ENCODE results near the gene ST7L. TPM values are rescaled to one million over a fixed set of nuclear protein-coding genes. Genes with fewer than 3 reads are reported as not detected.

The ST7L gene
- total and polyA plus RNA-seq, 7 donors: 9.0 to 13.7 (median 12.1) TPM

DNA sequence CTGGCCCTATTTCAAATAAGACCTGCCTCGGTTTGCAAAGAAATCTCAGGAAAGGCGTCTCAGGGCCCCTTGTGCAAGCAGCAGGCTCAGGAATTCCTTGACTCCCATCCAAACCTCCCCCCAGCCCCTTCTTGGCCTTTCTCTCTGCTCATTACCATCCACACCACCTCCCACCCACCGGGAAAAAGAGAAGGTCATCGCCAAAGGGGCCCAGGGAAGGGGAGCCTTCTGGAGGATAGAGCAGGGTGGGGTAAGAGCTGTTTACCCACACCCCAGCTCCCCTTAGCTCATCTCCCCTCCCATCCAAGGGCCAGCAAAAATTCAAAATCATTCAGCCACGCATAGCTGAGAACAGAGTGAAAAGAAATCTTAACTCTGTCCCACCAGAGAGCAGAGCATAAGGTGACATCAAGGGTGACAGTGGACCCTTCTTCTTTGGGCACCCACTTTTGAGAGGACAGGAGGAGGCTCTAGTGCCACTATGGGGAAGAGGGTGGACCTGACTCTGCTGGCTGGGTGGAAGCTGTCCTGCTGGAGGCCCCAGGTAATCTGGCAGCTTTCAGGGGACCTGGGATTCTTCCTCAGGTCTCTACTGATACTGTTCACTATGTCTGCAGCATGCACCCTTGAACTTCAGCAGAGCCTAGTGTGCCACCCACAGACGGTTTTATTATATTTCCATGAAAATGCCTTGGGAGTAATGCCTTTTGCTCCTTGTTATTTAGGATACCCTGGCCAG is 114.1 kb downstream of the ST7L start:
- H3K4me1 ChIP-seq: peaks cover 22% of the 10 kb centered on the region
- H3K27me3 ChIP-seq (ENCODE audit: insufficient read depth in 3 of 3, low read length in 2 of 3): peaks cover 0 to 77% (median 19%) of the 10 kb centered on the region in 3 donors
- no peak for DNase-seq
- H3K36me3 ChIP-seq (ENCODE audit: insufficient read depth in 1 of 2, low read depth in 1 of 2): no peaks in the 10 kb centered on the region
- intact Hi-C loops (cut with DNase I): loop anchor here in 1 of 2 donors (5.0 kb wide), 1 partner anchor 202 kb away; the partner anchor contains the start of gene RHOC
- no peaks in the 10 kb centered on the region for H3K9me3 ChIP-seq
- TF ChIP-seq, protein P1, sequence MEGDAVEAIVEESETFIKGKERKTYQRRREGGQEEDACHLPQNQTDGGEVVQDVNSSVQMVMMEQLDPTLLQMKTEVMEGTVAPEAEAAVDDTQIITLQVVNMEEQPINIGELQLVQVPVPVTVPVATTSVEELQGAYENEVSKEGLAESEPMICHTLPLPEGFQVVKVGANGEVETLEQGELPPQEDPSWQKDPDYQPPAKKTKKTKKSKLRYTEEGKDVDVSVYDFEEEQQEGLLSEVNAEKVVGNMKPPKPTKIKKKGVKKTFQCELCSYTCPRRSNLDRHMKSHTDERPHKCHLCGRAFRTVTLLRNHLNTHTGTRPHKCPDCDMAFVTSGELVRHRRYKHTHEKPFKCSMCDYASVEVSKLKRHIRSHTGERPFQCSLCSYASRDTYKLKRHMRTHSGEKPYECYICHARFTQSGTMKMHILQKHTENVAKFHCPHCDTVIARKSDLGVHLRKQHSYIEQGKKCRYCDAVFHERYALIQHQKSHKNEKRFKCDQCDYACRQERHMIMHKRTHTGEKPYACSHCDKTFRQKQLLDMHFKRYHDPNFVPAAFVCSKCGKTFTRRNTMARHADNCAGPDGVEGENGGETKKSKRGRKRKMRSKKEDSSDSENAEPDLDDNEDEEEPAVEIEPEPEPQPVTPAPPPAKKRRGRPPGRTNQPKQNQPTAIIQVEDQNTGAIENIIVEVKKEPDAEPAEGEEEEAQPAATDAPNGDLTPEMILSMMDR (IDR thresholded peaks at IDR 0.05): no peak
- H3K27ac ChIP-seq: no peak overlapping the region
- no peak overlapping the region for H3K4me3 ChIP-seq
- WGBS, 3 donors: 59 to 74% (median 64%) methylated on average over 6 of the region's 6 CpGs
- ATAC-seq: no peak

DNA sequence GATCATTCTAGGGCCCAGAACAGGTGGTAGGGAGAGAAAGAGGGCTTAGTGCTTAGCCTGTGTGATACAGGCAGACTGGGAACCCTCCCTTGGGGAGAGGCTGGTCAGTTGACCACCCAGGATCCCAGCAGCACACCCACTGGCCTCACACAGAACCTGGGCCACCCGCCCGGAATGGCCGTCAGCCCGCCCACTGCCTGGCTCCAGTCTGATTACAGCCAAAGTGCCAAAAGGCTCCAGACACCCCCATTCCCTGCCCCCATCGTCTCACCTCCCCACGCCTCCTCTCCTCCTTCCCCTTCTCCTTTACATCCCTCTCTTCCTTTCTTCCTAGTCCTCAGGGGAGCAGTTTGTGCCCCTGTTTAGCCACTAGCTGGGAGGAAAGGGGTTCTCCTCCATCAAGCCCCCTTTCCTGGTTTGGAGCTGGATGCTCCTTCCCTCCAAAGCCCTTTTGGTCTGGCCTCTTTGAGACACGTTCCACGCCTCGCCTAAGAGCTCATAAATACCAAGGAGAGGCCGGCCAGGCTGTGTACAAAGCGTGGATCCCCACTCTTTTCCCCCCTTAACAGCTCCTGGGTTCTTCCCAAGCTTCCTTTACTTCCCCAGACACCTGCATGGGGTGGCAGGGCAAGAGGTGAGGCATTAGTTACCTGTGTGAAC is 114.8 kb downstream of the ST7L start:
- Histone ChIP-seq H3K4me1 (peaks cover 22% of the 10 kb centered on the region), H3K27me3 (ENCODE audit: insufficient read depth in 3 of 3, low read length in 2 of 3) (peaks cover 0 to 72% (median 19%) of the 10 kb centered on the region in 3 donors), H3K27ac (no peak overlapping the region), H3K9me3 (no peaks in the 10 kb centered on the region), H3K36me3 (ENCODE audit: insufficient read depth in 1 of 2, low read depth in 1 of 2) (no peaks in the 10 kb centered on the region), H3K4me3 (no peak overlapping the region)
- ATAC-seq (no peak), DNase-seq (no peak)
- TF ChIP-seq, protein P1 (IDR thresholded peaks at IDR 0.05): no peak
- 64 to 76% (median 72%) methylated on average over 11 of the region's 11 CpGs for WGBS, 3 donors
- intact Hi-C loops (cut with DNase I): loop anchor here in 1 of 2 donors (5.0 kb wide), 1 partner anchor 203 kb away; the partner anchor contains the start of gene RHOC

DNA sequence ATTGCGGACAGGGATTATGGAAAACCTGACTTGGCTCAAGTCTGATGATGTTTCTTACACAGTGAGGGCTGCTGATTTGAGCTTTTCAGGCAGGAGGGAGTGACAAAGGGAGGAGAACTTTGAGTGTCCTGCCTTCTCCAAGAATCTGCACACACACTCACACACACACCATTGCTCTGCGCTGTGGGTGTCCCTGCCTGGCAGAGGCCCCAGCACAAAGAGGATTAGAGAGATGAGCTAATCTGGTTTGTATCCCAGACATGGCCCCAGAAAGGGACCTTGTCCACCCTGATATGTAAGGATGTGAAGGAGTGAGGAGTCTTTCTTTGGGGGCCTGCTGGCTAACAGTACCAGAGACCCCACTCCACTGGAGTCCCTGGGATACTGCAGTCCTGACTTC is 116.1 kb downstream of the ST7L start:
- no peaks in the 10 kb centered on the region for H3K9me3 ChIP-seq
- H3K27me3 ChIP-seq (ENCODE audit: insufficient read depth in 3 of 3, low read length in 2 of 3): peaks cover 0 to 60% (median 10%) of the 10 kb centered on the region in 3 donors
- intact Hi-C loops (cut with DNase I): loop anchor here (2.0 to 5.0 kb wide), 2 partner anchors 204 to 206 kb away; partner anchors contain the start of gene RHOC (in 1 of the 2)
- DNase-seq: no peak
- H3K4me1 ChIP-seq: peaks cover 12% of the 10 kb centered on the region
- no peak overlapping the region for H3K4me3 ChIP-seq
- no peaks in the 10 kb centered on the region for H3K36me3 ChIP-seq (ENCODE audit: insufficient read depth in 1 of 2, low read depth in 1 of 2)
- no peak overlapping the region for H3K27ac ChIP-seq
- TF ChIP-seq, protein P1 (IDR thresholded peaks at IDR 0.05): no peak
- WGBS, 3 donors: 58 to 66% (median 66%) methylated on average over 2 of the region's 2 CpGs
- ATAC-seq: no peak

DNA sequence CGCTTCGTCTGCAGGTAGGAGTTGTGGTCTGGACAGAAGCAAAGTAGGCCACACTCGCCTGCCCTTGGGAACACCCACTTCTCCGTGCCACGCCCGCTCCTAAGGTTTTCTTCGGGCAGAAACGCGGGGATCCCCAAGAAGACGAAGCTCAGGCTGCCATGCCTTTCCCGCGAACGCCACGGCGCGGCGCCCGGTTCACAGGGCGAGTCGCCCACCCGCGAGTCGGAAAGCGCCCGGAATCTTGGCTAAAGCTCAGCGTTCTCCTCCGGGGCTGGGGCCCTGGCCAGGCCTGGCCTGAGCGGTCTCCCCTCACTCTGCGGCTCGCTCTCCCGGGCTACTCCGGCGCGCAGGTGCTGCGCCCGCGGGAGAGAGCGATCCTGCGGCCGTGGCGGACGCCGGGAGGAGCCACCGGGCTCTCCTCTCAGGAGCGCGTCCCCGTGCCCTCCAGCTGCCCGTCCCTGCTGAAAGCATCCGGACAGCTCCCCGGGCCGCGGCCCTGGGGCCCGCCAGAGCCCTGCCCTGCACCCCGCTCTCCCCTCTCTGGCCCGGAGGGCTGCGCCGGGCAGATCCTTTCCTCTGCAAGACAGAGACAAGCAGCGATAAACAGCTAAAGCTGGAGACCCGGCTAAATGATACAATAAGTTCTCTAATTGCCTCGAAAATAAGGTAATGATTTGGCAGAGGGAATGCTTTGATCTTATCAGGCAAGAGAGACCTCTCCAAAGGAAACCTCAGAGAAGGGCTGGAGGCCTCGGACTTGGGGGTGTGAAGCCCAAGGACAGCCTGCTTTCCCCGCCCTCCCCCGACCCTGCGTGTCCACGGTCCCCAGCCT is 116.9 kb downstream of the ST7L start:
- ATAC-seq (peak; percentile 77 to 94 (median 81)), DNase-seq (peak; percentile 72 to 77)
- 4% methylated on average over 58 to 65 of the region's 65 CpGs for WGBS, 3 donors
- Histone ChIP-seq H3K27ac (no peak overlapping the region), H3K4me3 (peak overlapping the region; percentile 72), H3K36me3 (ENCODE audit: insufficient read depth in 1 of 2, low read depth in 1 of 2) (no peaks in the 10 kb centered on the region), H3K27me3 (ENCODE audit: insufficient read depth in 3 of 3, low read length in 2 of 3) (peaks cover 0 to 52% (median 7%) of the 10 kb centered on the region in 3 donors), H3K4me1 (peaks cover 9% of the 10 kb centered on the region), H3K9me3 (no peaks in the 10 kb centered on the region)
- TF ChIP-seq, protein P1 (IDR thresholded peaks at IDR 0.05): peak; percentile 54
- intact Hi-C loops (cut with DNase I): loop anchor here (2.0 to 5.0 kb wide), 2 partner anchors 205 to 207 kb away; partner anchors contain the start of gene RHOC (in 1 of the 2)
